Right atrium auricular region (tissue), 2 donors: ENCODE results near the gene CFAP92. TPM values are rescaled to one million over a fixed set of nuclear protein-coding genes. Genes with fewer than 3 reads are reported as not detected.

ENCODE experiments used
- DNase-seq: peaks from one replicate; pipeline ENCODE4 v3.0.0-alpha.2; 2019; ENCODE audit warnings: low spot score
- H3K27ac ChIP-seq, 2 donors: fragments of 200-600 bp; sonication (generic); 1 replicate in 1 of 2; 2 replicates in 1 of 2; pipeline ENCODE4 v1.5.1; 2016 to 2019
- H3K27me3 ChIP-seq, 2 donors: fragments of 200-600 bp; sonication (generic); one replicate each; pipeline versions ENCODE4 v1.5.1 to v1.6.0; 2017 to 2019
- H3K36me3 ChIP-seq: fragments of 200-600 bp; sonication (generic); one replicate; pipeline ENCODE4 v1.5.1; 2016
- H3K4me1 ChIP-seq, 2 donors: fragments of 200-600 bp; sonication (generic); one replicate each; pipeline versions ENCODE4 v1.5.1 to v1.6.0; 2017 to 2019
- H3K4me3 ChIP-seq, 2 donors: fragments of 200-600 bp; sonication (generic); 1 replicate in 1 of 2; 2 replicates in 1 of 2; pipeline ENCODE4 v1.5.1; 2017 to 2019; ENCODE audit warnings: mild to moderate bottlenecking in 1 of 2, moderate library complexity in 1 of 2
- H3K9me3 ChIP-seq, 2 donors: fragments of 200-600 bp; sonication (generic); one replicate each; pipeline ENCODE4 v1.5.1; 2019
- CTCF ChIP-seq, 2 donors: fragments of 200-600 bp; sonication (generic); IDR thresholded peaks; one replicate each; pipeline ENCODE4 v1.5.1; 2019; ENCODE audit warnings: antibody characterized with exemption in 2 of 2
- total RNA-seq, 2 donors: library from RNA; depleted of rRNA; stranded (reverse); fragments of >200 nt; gene quantifications; one replicate each; pipeline ENCODE4 v1.1.0, GENCODE V29; 2016

Gene CFAP92
- total RNA-seq, 2 donors from 2014 or later: not detected

- H3K4me1 ChIP-seq: no peaks in the 10 kb centered on the region
- H3K4me3 ChIP-seq: no peak overlapping the region
- DNase-seq: no peak
- H3K27ac ChIP-seq: no peak overlapping the region
- no peaks in the 10 kb centered on the region for H3K27me3 ChIP-seq
- no peaks in the 10 kb centered on the region for H3K9me3 ChIP-seq
- no peaks in the 10 kb centered on the region for H3K36me3 ChIP-seq
- TF ChIP-seq CTCF (IDR thresholded peaks at IDR 0.05): no peak
These were observed 6.4 kb downstream of the CFAP92 start for GRCh38 chr3:128987302-128988100.

GRCh38 chr3:128984596-128984995 lies 9.3 kb downstream of the CFAP92 start:
- Histone ChIP-seq H3K4me1 (no peaks in the 10 kb centered on the region), H3K36me3 (no peaks in the 10 kb centered on the region), H3K27me3 (no peaks in the 10 kb centered on the region), H3K27ac (no peak overlapping the region), H3K4me3 (no peak overlapping the region), H3K9me3 (no peaks in the 10 kb centered on the region)
- no peak for DNase-seq
- no peak for TF ChIP-seq CTCF (IDR thresholded peaks at IDR 0.05)

DNA sequence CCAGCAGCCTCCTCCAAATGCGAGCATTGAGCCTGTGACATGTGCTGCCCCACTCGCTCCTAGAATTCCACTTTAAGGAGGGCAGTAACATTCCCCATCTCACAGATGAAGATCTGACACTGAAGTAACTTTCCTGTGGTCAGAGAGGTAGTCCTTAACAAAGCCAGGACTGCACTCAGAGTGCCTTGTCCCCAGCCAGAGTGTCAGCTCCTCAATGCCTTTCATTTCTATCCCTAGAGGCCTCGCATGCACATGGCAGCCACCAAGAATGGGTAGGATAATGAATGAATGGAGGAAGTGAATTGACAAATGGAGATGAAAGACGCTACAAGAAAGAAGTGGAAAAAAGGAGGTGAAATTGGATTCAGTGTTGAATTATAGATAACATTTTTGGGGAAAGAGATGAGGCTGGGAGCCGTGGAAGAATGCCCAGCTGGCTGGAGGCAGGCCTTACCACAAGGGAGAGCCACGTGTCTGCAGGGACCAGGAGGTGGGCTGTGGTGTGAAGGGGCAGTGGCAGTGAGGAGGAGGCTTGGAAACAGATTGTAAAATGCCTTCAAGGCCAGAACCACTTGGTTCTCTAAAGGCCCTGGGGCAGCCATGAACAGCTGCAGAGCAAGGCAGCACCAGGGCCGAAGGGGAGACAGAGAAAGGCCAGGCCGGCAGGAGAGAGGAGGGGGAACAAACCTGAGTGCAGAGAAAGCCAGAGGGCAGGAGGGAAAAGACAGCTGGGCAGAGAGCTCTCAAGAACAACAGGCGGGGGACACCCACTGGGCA lies 10.4 kb downstream of the CFAP92 start:
- no peak for DNase-seq
- no peaks in the 10 kb centered on the region for H3K36me3 ChIP-seq
- no peak for TF ChIP-seq CTCF (IDR thresholded peaks at IDR 0.05)
- no peaks in the 10 kb centered on the region for H3K27me3 ChIP-seq
- no peaks in the 10 kb centered on the region for H3K9me3 ChIP-seq
- H3K4me1 ChIP-seq: no peaks in the 10 kb centered on the region
- no peak overlapping the region for H3K4me3 ChIP-seq
- H3K27ac ChIP-seq: no peak overlapping the region

DNA sequence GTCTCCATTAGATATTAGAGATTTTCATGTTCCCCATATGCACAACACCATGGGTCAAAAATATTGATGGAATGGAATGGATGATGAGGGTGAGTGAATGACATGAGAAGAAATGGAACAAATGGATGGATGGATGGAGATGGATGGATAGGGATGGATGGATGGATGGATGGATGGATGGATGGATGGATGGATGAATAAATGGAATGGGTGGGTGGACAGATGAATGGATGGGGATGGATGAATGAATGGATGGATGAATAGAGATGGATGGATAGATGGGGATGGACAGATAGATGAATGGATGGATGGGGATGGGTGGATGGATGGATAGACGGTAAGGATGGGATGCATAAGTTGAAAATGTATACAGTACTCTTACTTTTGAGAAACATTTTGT lies 18.6 kb downstream of the CFAP92 start:
- peaks cover 0 to 16% of the 10 kb centered on the region in 2 donors for H3K4me1 ChIP-seq
- H3K9me3 ChIP-seq: no peaks in the 10 kb centered on the region
- no peak for DNase-seq
- H3K27me3 ChIP-seq: no peaks in the 10 kb centered on the region
- H3K36me3 ChIP-seq: no peaks in the 10 kb centered on the region
- no peak for TF ChIP-seq CTCF (IDR thresholded peaks at IDR 0.05)
- no peak overlapping the region for H3K27ac ChIP-seq
- no peak overlapping the region for H3K4me3 ChIP-seq

GRCh38 chr3:128973988-128974564 lies 19.8 kb downstream of the CFAP92 start:
- no peak for TF ChIP-seq CTCF (IDR thresholded peaks at IDR 0.05)
- H3K27ac ChIP-seq: no peak overlapping the region

More at GRCh38 chr3:128973988-128974564, 19.8 kb downstream of the CFAP92 start:
- DNase-seq: no peak
- H3K36me3 ChIP-seq: no peaks in the 10 kb centered on the region
- H3K4me3 ChIP-seq: no peak overlapping the region
- peaks cover 0 to 18% of the 10 kb centered on the region in 2 donors for H3K4me1 ChIP-seq
- no peaks in the 10 kb centered on the region for H3K27me3 ChIP-seq
- no peaks in the 10 kb centered on the region for H3K9me3 ChIP-seq
